Activated CD4-positive, alpha-beta T cell treated with anti-CD3 and anti-CD28 coated beads for 36 hours (primary cell): ENCODE results near the gene CUL2. TPM values are rescaled to one million over a fixed set of nuclear protein-coding genes. Genes with fewer than 3 reads are reported as not detected.

Source experiments
- ATAC-seq: fragments of 200-7000 bp; cut with Tn5 transposase; one replicate; pipeline ENCODE4 v1.10.0; 2021; ENCODE audit warnings: mild to moderate bottlenecking, moderate library complexity
- CTCF ChIA-PET: fragments of 350-600 bp; sonication (Branson Sonifier 250); formaldehyde crosslinking; loops from one replicate; lab custom pipeline; 2021; ENCODE audit warnings: antibody characterized with exemption; lab: Charles Lee
- POLR2A ChIA-PET: fragments of 350-600 bp; sonication (Branson Sonifier 250); formaldehyde crosslinking; loops from one replicate; lab custom pipeline; 2021; ENCODE audit warnings: antibody characterized with exemption, inconsistent platforms; lab: Charles Lee
- DNase-seq: peaks from one replicate; pipeline ENCODE4 v3.0.0-alpha.2; 2020
- H3K27ac Mint-ChIP-seq: one replicate; pipeline ENCODE4 v1.8.0; 2021; ENCODE audit warnings: mixed read lengths
- H3K27me3 Mint-ChIP-seq: one replicate; pipeline ENCODE4 v1.8.0; 2021; ENCODE audit warnings: mixed read lengths
- H3K36me3 Mint-ChIP-seq: one replicate; pipeline ENCODE4 v1.8.0; 2021; ENCODE audit warnings: low read depth, mixed read lengths
- H3K4me1 Mint-ChIP-seq: one replicate; pipeline ENCODE4 v1.8.0; 2021; ENCODE audit warnings: mixed read lengths
- H3K4me3 Mint-ChIP-seq: one replicate; pipeline ENCODE4 v1.8.0; 2021; ENCODE audit warnings: mild to moderate bottlenecking, moderate library complexity, mixed read lengths
- H3K9me3 Mint-ChIP-seq: one replicate; pipeline ENCODE4 v1.8.0; 2021; ENCODE audit warnings: low read depth, mixed read lengths
- intact Hi-C, 2 experiments: fragments of 100-400 bp; cut with DNase I in 1 of 2; cut with micrococcal nuclease in 1 of 2; formaldehyde crosslinking; loops; one replicate each; pipeline versions ENCODE4 v1.14.2 to v1.15.1; 2022 to 2024; cut with DNase I, micrococcal nuclease
- total RNA-seq, 2 experiments: library from RNA; stranded (reverse); gene quantifications; one replicate each; pipeline ENCODE4 v1.2.3, GENCODE V29; 2021

CUL2 gene
- 10 to 100 TPM; 42.7 to 45.3 TPM for total RNA-seq

DNA sequence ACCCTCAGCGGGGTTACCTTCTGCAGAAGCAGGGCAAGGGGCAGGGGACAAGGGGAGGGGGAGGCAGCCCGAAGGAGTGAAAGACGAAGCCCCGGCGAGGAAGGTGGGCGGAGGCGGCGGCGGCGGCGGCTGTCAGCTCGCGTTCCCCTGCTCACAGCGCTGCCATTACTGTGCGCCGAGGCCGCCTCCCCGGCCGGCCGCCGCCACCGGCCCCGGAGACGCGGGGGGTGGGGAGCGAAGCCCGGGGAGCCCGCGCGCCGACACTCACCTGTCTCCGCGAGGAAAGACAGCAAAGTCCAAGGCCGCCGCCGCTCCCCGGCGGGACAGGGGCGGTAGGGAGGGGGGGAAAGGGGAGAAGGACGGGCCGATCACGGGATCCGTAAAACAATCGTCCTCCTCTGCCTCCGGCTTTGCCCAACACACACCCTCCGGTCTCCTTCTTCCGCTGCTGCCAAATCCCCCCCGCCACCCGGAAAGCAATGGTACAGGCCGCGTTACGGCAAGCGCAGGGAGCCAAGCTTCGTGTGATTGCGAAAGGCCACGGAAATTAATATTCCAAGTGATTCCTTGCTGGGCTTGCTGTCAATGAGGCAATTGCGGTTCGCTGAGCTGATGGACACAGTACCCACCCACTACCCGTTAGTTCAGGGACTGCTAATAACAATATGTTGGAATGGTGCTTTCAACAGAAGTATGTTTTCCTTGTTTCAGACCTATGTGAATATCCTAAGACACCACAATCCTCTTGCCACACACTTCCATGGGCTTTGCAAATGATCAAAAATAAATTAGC, at the start of gene CUL2:
CUL2 (minus strand) TSS at position 180 of the 793 bp plus-strand sequence. CDS start 19,024 bp downstream, outside the sequence.
- intact Hi-C loops: loop anchor here (1.0 to 2.0 kb wide), 7 partner anchors 36 to 250 kb away; partner anchors contain the start of gene CREM (in 2 of the 2)
- no peaks in the 10 kb centered on the region for H3K9me3 Mint-ChIP-seq
- CTCF ChIA-PET: interaction anchor here (0.6 to 1.1 kb wide), 4 partner anchors 11 to 106 kb away, joined by 3 to 4 read pairs (median 4); no protein-coding TSS in a partner anchor
- H3K27me3 Mint-ChIP-seq: no peaks in the 10 kb centered on the region
- ATAC-seq (peak; percentile 96), DNase-seq (peak; percentile 94)
- H3K27ac Mint-ChIP-seq: peak within 1 kb of the TSS; percentile 96
- POLR2A ChIA-PET: no interaction called here
- H3K4me3 Mint-ChIP-seq: peak within 1 kb of the TSS; percentile 93
- peaks cover 12% of the 10 kb centered on the region for H3K36me3 Mint-ChIP-seq
- H3K4me1 Mint-ChIP-seq: peaks cover 45% of the 10 kb centered on the region

- peak overlapping the region; percentile 37 for H3K27ac Mint-ChIP-seq
- no peaks in the 10 kb centered on the region for H3K9me3 Mint-ChIP-seq
- CTCF ChIA-PET: interaction anchor here (0.6 to 1.2 kb wide), 2 partner anchors 15 to 83 kb away, joined by 3 read pairs; no protein-coding TSS in a partner anchor
- intact Hi-C loops: no loop called here
- H3K27me3 Mint-ChIP-seq: no peaks in the 10 kb centered on the region
- ATAC-seq: no peak
- POLR2A ChIA-PET: interaction anchor here (0.6 kb wide), 1 partner anchor 16 kb away, joined by 5 read pairs; no protein-coding TSS in a partner anchor
- peaks cover 37% of the 10 kb centered on the region for H3K4me1 Mint-ChIP-seq
- no peak overlapping the region for H3K4me3 Mint-ChIP-seq
- no peaks in the 10 kb centered on the region for H3K36me3 Mint-ChIP-seq
- DNase-seq: no peak
These were observed 46.2 kb upstream of the CUL2 start for GRCh38 chr10:35136263-35136815.

GRCh38 chr10:35135861-35136260, 45.7 kb upstream of the CUL2 start:
- ChIA-PET CTCF (interaction anchor here (1.2 to 1.9 kb wide), 3 partner anchors 15 to 81 kb away, joined by 3 to 9 read pairs (median 3); no protein-coding TSS in a partner anchor), POLR2A (no interaction called here)
- no peak overlapping the region for H3K4me3 Mint-ChIP-seq
- intact Hi-C loops: no loop called here
- H3K36me3 Mint-ChIP-seq: peaks cover 1% of the 10 kb centered on the region
- ATAC-seq (no peak), DNase-seq (no peak)
- no peaks in the 10 kb centered on the region for H3K27me3 Mint-ChIP-seq
- H3K27ac Mint-ChIP-seq: peak overlapping the region; percentile 55
- peaks cover 42% of the 10 kb centered on the region for H3K4me1 Mint-ChIP-seq
- H3K9me3 Mint-ChIP-seq: no peaks in the 10 kb centered on the region

- Mint-ChIP-seq H3K4me3 (no peak overlapping the region), H3K36me3 (peaks cover 12% of the 10 kb centered on the region), H3K9me3 (no peaks in the 10 kb centered on the region), H3K27me3 (no peaks in the 10 kb centered on the region), H3K27ac (peak overlapping the region; percentile 66), H3K4me1 (peaks cover 62% of the 10 kb centered on the region)
- CTCF ChIA-PET: interaction anchor here (2.6 kb wide), 1 partner anchor 62 kb away, joined by 17 read pairs; no protein-coding TSS in a partner anchor
- intact Hi-C loops: loop anchor here in 1 of 2 experiments (2.0 kb wide), 1 partner anchor 15 kb away; no protein-coding TSS in a partner anchor
- ATAC-seq (peak; percentile 50), DNase-seq (no peak)
- POLR2A ChIA-PET: interaction anchor here (0.5 to 0.7 kb wide), 4 partner anchors 34 to 363 kb away, joined by 3 read pairs; no protein-coding TSS in a partner anchor
These were observed 43.4 kb upstream of the CUL2 start for GRCh38 chr10:35133586-35133985.

DNA sequence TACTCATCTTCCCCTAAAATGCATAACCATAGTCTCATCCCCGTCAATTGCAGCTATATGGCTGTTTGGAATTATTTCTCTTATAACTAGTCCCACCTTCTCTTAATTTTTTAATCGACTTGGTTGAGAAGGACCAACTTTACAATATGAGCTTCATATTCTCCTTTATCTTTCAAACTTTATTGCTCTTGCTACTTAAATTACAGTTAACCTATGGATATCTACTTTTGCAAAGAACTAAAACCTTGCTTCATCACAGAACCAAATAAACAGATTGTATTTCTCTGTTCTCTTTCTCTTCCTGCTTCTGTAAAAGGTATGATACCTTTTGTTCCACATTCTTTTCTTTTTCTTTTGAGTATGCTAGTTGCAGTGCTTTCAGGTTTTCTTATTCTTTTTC, 42.6 kb upstream of the CUL2 start:
- no peak for ATAC-seq
- no peaks in the 10 kb centered on the region for H3K27me3 Mint-ChIP-seq
- H3K36me3 Mint-ChIP-seq: peaks cover 17% of the 10 kb centered on the region
- ChIA-PET CTCF (interaction anchor here (0.7 to 2.6 kb wide), 5 partner anchors 11 to 63 kb away, joined by 3 to 17 read pairs (median 3); no protein-coding TSS in a partner anchor), POLR2A (no interaction called here)
- DNase-seq: no peak
- intact Hi-C loops: loop anchor here (1.0 to 2.0 kb wide), 3 partner anchors 16 to 63 kb away; no protein-coding TSS in a partner anchor
- H3K9me3 Mint-ChIP-seq: no peaks in the 10 kb centered on the region
- H3K27ac Mint-ChIP-seq: peak overlapping the region; percentile 66
- peak overlapping the region; percentile 62 for H3K4me3 Mint-ChIP-seq
- H3K4me1 Mint-ChIP-seq: peaks cover 66% of the 10 kb centered on the region

GRCh38 chr10:35130663-35131062, 40.5 kb upstream of the CUL2 start:
- ChIA-PET CTCF (interaction anchor here (0.6 to 8.9 kb wide), 2 partner anchors 65 to 109 kb away, joined by 3 to 102 read pairs; no protein-coding TSS in a partner anchor), POLR2A (no interaction called here)
- DNase-seq (no peak), ATAC-seq (no peak)
- no peaks in the 10 kb centered on the region for H3K9me3 Mint-ChIP-seq
- peak overlapping the region; percentile 79 for H3K27ac Mint-ChIP-seq
- peak overlapping the region; percentile 49 for H3K4me3 Mint-ChIP-seq
- peaks cover 57% of the 10 kb centered on the region for H3K4me1 Mint-ChIP-seq
- no peaks in the 10 kb centered on the region for H3K27me3 Mint-ChIP-seq
- H3K36me3 Mint-ChIP-seq: peaks cover 17% of the 10 kb centered on the region
- intact Hi-C loops: no loop called here

- H3K4me1 Mint-ChIP-seq: peaks cover 66% of the 10 kb centered on the region
- H3K27ac Mint-ChIP-seq: peak overlapping the region; percentile 99
- ATAC-seq: no peak
These were observed 39.1 kb upstream of the CUL2 start for GRCh38 chr10:35129185-35129674.

GRCh38 chr10:35127289-35127891, 37.2 kb upstream of the CUL2 start:
- peak; percentile 77 for DNase-seq
- intact Hi-C loops: loop anchor here (1.0 to 10.0 kb wide), 9 partner anchors 22 to 515 kb away; partner anchors contain the start of genes CUL2 (in 1 of the 2) and FZD8 (in 1 of the 2)
- Mint-ChIP-seq H3K27ac (peak overlapping the region; percentile 99), H3K4me3 (peak overlapping the region; percentile 86), H3K27me3 (no peaks in the 10 kb centered on the region), H3K9me3 (no peaks in the 10 kb centered on the region), H3K4me1 (peaks cover 62% of the 10 kb centered on the region), H3K36me3 (peaks cover 17% of the 10 kb centered on the region)
- CTCF ChIA-PET: interaction anchor here (0.8 to 8.9 kb wide), 5 partner anchors 68 to 216 kb away, joined by 3 to 102 read pairs (median 6); no protein-coding TSS in a partner anchor
- POLR2A ChIA-PET: interaction anchor here (0.8 to 3.8 kb wide), 6 partner anchors 22 to 212 kb away, joined by 4 to 93 read pairs (median 8); no protein-coding TSS in a partner anchor
- ATAC-seq: no peak

More at GRCh38 chr10:35129185-35129674, 39.1 kb upstream of the CUL2 start:
- ChIA-PET CTCF (interaction anchor here (1.0 to 8.9 kb wide), 2 partner anchors 20 to 66 kb away, joined by 5 to 102 read pairs; no protein-coding TSS in a partner anchor), POLR2A (interaction anchor here (0.6 kb wide), 1 partner anchor 10 kb away, joined by 3 read pairs; no protein-coding TSS in a partner anchor)
- no peaks in the 10 kb centered on the region for H3K27me3 Mint-ChIP-seq
- H3K36me3 Mint-ChIP-seq: peaks cover 17% of the 10 kb centered on the region
- H3K4me3 Mint-ChIP-seq: peak overlapping the region; percentile 86
- intact Hi-C loops: loop anchor here (5.0 to 10.0 kb wide), 2 partner anchors 316 to 513 kb away; partner anchors contain the start of gene FZD8 (in 1 of the 2)
- no peaks in the 10 kb centered on the region for H3K9me3 Mint-ChIP-seq
- DNase-seq: no peak

GRCh38 chr10:35126530-35127288, 36.6 kb upstream of the CUL2 start, which contains the start of gene CREM:
CREM (plus strand) TSS chr10:35126846; CDS start chr10:35137836, 10,990 bp downstream.
- H3K4me1 Mint-ChIP-seq: peaks cover 57% of the 10 kb centered on the region
- ATAC-seq: peak; percentile 83

More at GRCh38 chr10:35126530-35127288, 36.6 kb upstream of the CUL2 start, which contains the start of gene CREM:
- DNase-seq: peak; percentile 100
- POLR2A ChIA-PET: interaction anchor here (0.6 to 3.8 kb wide), 10 partner anchors 23 to 93 kb away, joined by 3 to 93 read pairs (median 4); no protein-coding TSS in a partner anchor
- no peaks in the 10 kb centered on the region for H3K27me3 Mint-ChIP-seq
- peak within 1 kb of the TSS; percentile 99 for H3K27ac Mint-ChIP-seq
- intact Hi-C loops: loop anchor here (1.0 to 10.0 kb wide), 15 partner anchors 23 to 516 kb away; partner anchors contain the start of genes CUL2 (in 2 of the 2), FZD8 (in 2 of the 2) and CCNY (in 1 of the 2)
- CTCF ChIA-PET: interaction anchor here (0.5 to 8.9 kb wide), 14 partner anchors 17 to 225 kb away, joined by 3 to 102 read pairs (median 4); no protein-coding TSS in a partner anchor
- peak within 1 kb of the TSS; percentile 86 for H3K4me3 Mint-ChIP-seq
- H3K36me3 Mint-ChIP-seq: peaks cover 17% of the 10 kb centered on the region
- no peaks in the 10 kb centered on the region for H3K9me3 Mint-ChIP-seq
